H1 (cell line): ENCODE results near the gene TBC1D3K. TPM values are rescaled to one million over a fixed set of nuclear protein-coding genes. Genes with fewer than 3 reads are reported as not detected.

Source experiments
- polyA plus RNA-seq, 7 experiments: library from polyadenylated mRNA; depleted of rRNA in 3 of 7; stranded (reverse) in 5 of 7; unstranded in 2 of 7; fragments of >200 nt in 5 of 7; fragments of 200-250 nt in 2 of 7; gene quantifications; 1 replicate in 5 of 7; 2 replicates in 1 of 7; 4 replicates in 1 of 7; pipeline versions ENCODE4 v1.2.1 to v1.2.3, GENCODE V29; 2011 to 2013; ENCODE audit warnings: missing spikeins in 2 of 7, mixed read lengths in 2 of 7
- small RNA-seq: library from polyadenylated mRNA; stranded (forward); fragments of <200 nt; extraction: miRNeasy Mini kit (QIAGEN cat#:217004); gene quantifications from one replicate; pipeline ENCODE3, GENCODE V24; 2013; ENCODE audit not compliant: insufficient read depth
- total RNA-seq: library from RNA; stranded (reverse); fragmentation: NEBNext Ultra II Directional; extraction: Animal tissue kit (Norgen Biotek cat#: 25700); gene quantifications from 2 replicates; pipeline ENCODE4 v1.2.1, GENCODE V29; 2021

TBC1D3K gene
- total and polyA plus RNA-seq, 2 of the 8 experiments (the other 6 are each of a cell fraction or from before 2014, with no cell fraction given): not detected

Small RNAs within 50 kb of the gene (small RNA-seq; reads per million reads assigned to genes)
- not detected for gene RF00001
- not detected for gene RNU6-489P

Other genes starting within 250 kb of the TBC1D3K start
- gene HNF1B, start 179.4 kb upstream of the TBC1D3K start, total RNA-seq: 0.13 TPM in 1 of 2 replicates, not detected in the other
- 0.28 and 0.30 TPM in 2 replicates for gene HNF1B, start 179.4 kb upstream of the TBC1D3K start, polyA plus RNA-seq (2011; rRNA removed)
- 8.1 and 9.2 TPM in 2 replicates for gene TBC1D3L, start 64.6 kb downstream of the TBC1D3K start, total RNA-seq
- 7.2 and 7.5 TPM in 2 replicates for gene TBC1D3L, start 64.6 kb downstream of the TBC1D3K start, polyA plus RNA-seq (2011; rRNA removed)
- gene TBC1D3D, start 79.6 kb downstream of the TBC1D3K start, total RNA-seq: 2.1 TPM in 1 of 2 replicates, not detected in the other
- gene TBC1D3D, start 79.6 kb downstream of the TBC1D3K start, polyA plus RNA-seq (2011; rRNA removed): 0.06 TPM in 1 of 2 replicates, not detected in the other
- not detected in 2 replicates for gene TBC1D3C, start 144.2 kb downstream of the TBC1D3K start, total RNA-seq
- 0.68 TPM in 1 of 2 replicates, not detected in the other for gene TBC1D3C, start 144.2 kb downstream of the TBC1D3K start, polyA plus RNA-seq (2011; rRNA removed)
- gene TBC1D3E, start 203.5 kb downstream of the TBC1D3K start, total RNA-seq: not detected in 2 replicates
- gene TBC1D3E, start 203.5 kb downstream of the TBC1D3K start, polyA plus RNA-seq (2011; rRNA removed): not detected in 2 replicates